ENCODE measurements around the gene ZKSCAN8.

- TF ChIP-seq, protein P1, sequence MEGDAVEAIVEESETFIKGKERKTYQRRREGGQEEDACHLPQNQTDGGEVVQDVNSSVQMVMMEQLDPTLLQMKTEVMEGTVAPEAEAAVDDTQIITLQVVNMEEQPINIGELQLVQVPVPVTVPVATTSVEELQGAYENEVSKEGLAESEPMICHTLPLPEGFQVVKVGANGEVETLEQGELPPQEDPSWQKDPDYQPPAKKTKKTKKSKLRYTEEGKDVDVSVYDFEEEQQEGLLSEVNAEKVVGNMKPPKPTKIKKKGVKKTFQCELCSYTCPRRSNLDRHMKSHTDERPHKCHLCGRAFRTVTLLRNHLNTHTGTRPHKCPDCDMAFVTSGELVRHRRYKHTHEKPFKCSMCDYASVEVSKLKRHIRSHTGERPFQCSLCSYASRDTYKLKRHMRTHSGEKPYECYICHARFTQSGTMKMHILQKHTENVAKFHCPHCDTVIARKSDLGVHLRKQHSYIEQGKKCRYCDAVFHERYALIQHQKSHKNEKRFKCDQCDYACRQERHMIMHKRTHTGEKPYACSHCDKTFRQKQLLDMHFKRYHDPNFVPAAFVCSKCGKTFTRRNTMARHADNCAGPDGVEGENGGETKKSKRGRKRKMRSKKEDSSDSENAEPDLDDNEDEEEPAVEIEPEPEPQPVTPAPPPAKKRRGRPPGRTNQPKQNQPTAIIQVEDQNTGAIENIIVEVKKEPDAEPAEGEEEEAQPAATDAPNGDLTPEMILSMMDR (IDR thresholded peaks at IDR 0.05), result no peak
- TF ChIP-seq REST (IDR thresholded peaks at IDR 0.05; ENCODE audit: low read depth, low read length) (no peak), RFX5 (IDR thresholded peaks at IDR 0.05; ENCODE audit: low read length) (no peak), ZBTB33 (IDR thresholded peaks at IDR 0.05; ENCODE audit: borderline replicate concordance, low read depth) (no peak), SIN3A (IDR thresholded peaks at IDR 0.05; ENCODE audit: borderline replicate concordance, low read depth, low read length) (no peak), USF2 (IDR thresholded peaks at IDR 0.05; ENCODE audit: borderline replicate concordance, low read depth, low read length) (no peak), RAD21 (IDR thresholded peaks at IDR 0.05; ENCODE audit: low read length) (no peak), USF1 (IDR thresholded peaks at IDR 0.05; ENCODE audit: borderline replicate concordance, low read depth) (no peak), PBX3 (IDR thresholded peaks at IDR 0.05) (no peak), MAX (IDR thresholded peaks at IDR 0.05; ENCODE audit: low read depth) (no peak), NRF1 (IDR thresholded peaks at IDR 0.05; ENCODE audit: low read depth, low read length) (no peak), EZH2phosphoT487 (IDR thresholded peaks at IDR 0.05; ENCODE audit: borderline replicate concordance, low read depth) (no peak)
Observed at GRCh38 chr6:28111964-28112363, 29.7 kb upstream of the ZKSCAN8 start.

Data from SK-N-SH (cell line).